HG02884 (cell line): ENCODE results near the gene LACC1.
A peak's percentile ranks its signal among the peaks of the same experiment; 100 is the strongest.

Source experiments
- ATAC-seq: cut with Tn5 transposase; IDR thresholded peaks from one replicate; pipeline ENCODE4 v1.9.1; 2021; ENCODE audit warnings: mild to moderate bottlenecking, moderate library complexity; ENCODE audit not compliant: unreplicated experiment

The LACC1 gene

DNA sequence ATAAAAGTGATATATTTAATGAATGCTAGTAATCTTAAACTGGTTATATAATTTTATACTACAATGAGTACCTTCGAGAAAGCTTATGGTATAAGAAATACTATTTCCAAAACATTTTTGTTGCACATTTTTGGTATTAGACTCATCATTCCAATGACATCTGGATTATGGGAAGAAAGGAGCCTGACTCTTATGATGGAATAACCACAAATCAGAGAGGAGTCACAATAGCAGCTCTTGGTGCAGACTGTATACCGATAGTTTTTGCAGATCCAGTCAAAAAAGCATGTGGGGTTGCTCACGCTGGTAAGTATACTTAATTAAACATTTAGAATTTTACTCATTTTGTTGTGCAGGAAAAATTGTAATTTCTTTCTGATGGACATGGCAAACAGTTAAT lies 3.9 kb downstream of the LACC1 start:
- ATAC-seq, result no peak

DNA sequence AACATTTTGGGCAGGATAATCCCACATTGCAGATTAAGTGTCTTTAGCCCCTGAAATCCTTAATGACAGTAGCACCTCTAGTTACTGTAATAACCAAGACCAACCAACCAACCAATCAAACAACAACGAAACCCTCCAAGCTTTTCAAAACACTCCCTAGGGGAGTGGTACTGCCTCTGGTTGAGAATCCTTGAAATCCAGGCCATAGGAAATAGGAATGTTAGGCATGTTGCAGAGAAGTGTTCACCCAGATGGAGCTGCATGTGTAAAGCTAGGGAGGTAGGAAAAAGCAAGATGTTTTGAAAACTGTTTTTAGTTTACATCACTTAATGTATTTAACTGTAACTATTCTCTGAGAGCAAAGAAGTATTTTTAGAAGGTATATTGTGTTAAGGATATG lies 4.5 kb downstream of the LACC1 start:
- no peak for ATAC-seq

DNA sequence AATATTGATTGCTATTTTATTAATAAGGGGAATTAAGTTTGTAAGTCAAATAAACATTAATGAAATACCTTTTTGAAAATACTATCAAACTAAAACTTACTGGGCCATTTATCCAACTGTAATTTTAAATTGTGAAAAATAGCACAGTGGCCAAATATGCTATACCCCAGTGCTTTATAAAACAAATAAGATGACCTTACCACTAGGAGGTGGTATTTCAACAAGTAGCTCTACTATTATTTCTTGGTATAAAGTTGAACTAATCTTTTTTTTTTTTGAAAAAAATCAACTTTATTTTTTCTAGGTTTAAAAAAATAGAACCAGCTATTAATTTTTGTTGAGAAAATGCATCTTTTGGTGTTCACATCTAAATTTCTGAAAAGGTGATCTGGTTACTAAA lies 14.7 kb downstream of the LACC1 start:
- no peak for ATAC-seq

DNA sequence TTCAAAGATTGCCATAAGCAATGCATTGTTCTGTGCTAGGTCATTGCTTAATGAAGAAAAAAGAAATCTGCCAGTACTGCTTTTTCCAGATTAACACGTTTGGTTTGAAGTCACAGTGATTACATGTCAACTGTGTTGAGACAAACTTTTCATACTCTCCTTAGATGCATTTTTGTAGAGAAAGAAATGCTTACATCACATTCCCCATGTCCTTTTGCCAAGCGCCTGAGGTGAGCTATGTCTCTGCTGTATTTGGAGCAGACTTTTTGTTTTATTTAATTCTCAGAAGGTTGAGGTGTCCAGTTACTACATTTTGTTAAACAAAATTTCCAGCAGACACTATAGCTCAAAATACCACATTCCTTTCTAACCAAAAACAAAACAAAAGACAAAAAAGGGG lies 16.2 kb downstream of the LACC1 start:
- no peak for ATAC-seq

DNA sequence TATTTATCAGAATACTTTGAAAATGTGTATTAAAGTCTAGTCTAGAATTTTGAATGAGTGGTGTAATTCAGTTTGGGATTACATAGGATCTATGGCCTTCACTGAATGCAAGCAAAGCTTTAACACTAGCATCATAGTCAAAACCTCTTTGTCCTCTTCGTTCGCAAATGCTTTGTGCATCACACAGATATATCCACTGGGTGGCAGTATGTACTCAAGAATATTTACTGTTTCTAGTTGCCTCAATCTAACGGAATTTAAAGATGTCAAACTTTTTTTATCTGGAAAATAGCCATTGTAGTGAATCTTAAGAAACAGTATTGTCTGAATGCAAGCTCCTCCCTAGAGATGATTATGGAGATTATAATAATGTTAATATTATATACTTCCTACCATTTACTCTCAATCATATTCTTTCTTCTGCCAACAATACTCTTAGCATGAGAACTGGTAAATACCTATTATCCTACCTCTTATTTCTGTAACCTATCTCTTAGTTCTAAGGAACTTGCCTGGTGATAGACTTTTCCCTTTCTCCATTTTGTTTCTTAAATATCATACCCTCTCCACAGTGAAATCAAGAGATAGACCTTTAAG lies 25.8 kb downstream of the LACC1 start:
- ATAC-seq, result no peak

DNA sequence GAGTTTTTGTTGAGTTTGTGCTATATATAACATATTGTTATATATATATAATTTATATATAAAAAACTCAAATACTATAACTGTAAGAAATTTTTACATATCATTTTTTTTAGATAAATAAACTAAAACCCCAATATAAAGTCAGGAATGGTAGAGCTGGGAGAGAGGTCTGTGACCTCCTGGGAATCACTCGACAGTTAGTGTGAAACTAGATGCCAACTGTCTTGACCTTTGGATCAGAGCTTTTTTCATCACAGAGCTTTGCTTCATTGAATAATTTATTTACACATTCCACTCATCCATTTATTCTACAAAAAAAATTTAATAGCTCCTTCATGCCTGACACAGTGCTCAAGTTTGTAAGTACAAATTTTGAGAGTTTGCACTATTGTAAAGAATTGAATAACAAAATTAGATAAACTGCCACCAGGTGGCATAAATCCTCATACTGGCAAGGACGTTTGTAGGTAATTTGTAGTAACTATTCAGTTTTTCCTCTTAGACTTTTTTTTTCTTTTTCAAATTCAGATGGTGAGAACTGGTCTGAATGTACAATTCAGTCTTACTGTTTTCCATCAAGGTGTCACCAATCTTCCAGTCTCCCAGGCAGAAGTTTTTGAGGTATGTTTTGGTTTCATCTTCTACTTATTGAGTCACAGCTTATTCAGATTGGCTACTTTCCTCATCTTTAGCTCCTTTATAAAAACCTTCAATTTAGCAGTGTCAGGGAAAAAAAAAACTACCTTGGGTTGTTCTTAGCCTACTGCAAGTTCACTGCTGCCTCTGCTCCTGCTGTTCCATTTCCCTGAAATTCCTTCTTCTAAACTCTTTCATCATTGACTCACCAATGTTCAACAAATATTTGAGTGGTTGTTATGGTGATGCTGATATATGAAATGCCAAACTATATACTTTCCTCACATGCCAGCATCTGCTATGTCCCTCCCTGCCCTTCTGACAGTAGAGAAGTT lies 28.7 kb downstream of the LACC1 start:
- no peak for ATAC-seq

DNA sequence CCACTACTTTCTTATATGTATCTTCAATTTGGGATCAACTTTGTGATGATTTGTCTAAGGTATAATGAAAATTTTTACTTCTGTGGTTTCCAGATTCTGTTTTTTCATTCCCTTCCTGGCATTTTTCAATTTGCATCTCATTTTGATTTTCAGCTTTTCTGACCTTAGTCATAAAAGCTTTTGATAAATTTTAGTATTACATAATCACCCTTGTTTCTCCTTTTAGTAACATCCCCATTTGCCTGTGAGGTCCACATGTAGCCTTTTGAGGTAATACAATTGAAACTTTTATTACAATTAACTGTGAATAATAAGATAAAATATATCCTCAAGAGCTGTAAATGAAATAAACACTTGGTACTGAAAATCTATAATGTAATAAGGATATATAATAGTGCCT lies 31.2 kb downstream of the LACC1 start:
- no peak for ATAC-seq

DNA sequence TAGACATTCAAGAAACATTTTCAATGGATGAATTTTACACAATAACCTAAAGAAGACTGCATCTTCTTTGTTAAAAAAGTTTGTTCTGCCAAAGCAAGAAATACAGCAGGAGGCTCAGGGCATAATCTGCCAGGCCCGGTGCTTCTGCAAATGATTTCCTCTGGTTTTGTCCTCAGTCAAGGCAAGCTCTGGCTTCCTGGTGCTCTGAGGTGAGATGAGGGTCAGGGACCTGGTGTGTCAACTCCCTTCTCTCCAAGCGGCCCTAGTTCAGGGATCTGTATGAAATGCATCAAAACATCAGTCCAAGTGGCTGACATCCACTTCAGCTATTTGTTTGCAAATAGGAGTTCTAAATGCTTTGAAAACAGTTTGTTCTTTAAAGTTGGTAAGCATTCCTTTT lies 31.6 kb downstream of the LACC1 start:
- ATAC-seq, result no peak

DNA sequence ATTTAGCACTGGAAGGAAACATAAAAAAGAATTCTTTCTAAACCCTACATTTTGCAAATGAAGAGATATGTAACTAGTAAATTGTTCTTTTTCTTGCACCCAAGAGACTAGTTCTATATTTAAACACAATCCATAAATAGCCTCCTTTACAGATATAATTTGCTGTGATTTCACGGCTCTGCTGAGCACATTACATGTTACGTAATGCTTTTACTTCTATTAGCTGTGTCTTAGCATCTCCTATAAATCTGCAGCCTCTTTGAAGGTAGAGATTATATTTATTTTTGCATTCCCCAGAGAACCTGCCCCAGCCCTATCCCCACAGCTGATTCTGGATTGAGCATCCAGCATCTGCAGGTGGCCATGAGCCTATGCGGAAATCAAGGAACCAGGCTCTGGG lies 32.2 kb downstream of the LACC1 start:
- ATAC-seq, result no peak

DNA sequence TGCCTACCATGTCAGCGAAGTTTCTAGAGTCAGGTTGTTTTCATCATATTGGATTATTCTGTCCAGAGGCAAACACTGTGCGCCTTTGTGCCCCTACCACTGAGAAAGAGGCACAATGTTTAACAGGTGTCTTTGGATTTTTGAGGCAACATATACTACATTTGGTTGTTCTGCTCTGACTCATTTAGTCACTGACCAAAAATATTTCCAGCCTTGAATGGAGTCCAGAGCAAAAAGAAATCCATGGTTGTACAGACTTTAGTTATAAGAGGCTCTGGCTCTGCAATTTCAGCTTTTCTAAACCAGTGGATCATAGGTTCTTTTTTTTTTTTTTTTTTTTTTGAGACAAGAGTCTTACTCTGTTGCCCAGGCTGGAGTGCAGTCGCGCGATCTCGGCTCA lies 35.7 kb downstream of the LACC1 start:
- ATAC-seq, result no peak

DNA sequence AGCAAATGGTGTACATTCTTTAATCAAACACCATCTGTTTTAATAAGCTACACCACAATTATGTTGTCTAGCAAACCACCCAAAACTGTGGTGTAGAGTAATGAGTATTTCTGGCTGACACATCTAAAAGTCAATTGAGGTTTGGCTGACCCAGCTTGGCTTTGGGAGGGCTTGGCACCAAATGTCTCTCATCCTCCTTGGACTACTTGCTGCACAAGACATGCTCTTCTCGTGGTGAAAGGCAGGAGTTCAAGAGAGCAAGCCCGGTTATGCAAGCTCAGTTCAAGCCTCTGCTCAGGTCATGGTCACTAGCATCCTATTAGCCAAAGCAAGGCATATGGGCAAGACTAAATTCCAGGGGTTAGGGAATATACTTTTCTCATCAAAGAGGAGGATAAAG lies 37.1 kb downstream of the LACC1 start:
- ATAC-seq, result no peak

DNA sequence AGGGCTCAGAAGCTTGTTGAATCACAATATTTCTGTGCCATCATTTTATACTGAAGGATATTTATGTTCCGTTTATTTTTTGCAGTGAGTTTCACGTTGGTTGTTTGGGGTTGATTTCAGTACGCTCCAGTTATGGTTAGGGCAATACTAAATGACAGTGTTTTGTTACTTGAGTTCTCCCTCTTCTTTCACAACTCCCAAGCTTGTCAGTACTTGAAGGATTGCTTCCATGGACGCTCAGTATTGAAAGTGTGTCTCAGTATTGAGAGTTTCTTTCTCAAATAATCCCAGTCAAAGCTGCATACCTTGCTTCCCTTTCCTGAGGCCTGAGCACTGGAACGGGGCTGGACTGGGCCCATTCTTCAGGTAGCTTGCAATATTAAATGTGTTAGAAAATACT lies 38.9 kb downstream of the LACC1 start:
- no peak for ATAC-seq

DNA sequence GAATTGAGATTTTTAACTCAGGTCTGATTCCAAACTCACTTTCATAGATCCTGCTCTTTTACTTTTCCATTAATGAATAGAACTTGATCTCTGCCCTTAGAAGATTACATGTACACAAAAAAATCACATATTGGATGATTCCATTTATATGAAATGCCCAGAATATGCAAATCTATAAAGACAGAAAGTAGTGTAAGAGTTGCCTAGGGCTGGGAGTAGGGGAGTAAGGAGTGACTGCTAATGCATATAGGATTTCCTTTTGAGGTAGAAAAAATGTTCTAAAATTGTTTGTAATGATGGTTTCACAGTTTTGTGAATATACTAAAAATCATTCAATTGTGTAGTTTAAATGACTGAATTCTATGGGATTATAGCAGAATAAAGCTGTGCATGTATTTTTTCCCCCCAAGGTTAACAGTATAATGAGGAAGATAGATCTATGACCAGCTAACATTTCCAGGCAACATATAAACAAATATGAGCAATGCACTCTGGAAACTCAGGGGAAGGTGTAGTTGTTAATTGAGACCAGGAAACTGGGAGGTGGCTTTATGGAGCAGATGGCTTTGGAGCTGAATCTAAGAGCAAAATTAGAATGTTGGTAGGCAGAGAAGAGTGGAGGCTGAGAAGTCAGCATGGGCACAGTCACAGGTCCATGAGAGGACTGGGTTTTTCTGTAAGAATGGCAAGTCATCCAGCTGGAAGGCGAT lies 41.4 kb downstream of the LACC1 start:
- ATAC-seq, result no peak

DNA sequence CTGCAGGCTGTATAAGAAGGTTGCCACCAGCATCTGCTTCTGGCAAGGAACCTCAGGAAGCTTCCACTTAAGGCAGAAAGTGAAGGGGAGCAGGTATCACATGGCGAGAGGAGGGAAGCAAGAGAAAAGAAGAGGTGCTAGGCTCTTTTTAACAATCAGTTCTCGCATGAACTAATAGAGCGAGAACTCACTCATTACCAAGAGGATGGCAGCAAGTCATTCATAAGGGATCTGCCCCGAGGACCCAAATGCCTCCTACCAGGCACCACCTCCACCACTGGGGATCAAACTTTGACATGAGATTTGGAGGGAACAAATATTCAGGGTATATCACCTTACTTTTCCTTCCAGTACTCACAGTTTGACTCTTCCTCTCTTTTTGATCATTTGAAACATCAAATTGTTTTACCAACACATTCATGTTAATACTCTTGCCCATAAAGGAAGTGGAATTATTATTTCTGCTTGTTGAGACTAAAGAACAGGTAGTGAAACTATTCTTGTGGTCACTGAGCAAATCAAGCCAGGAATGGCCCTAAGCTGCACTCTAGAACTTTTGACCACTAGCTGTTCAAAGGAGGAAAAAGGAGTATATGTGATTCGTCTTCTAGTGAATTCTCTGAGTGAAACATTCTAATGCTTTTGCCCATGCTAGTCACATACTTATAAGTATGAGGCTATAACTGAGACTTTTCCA lies 45.0 kb downstream of the LACC1 start:
- ATAC-seq, result peak; percentile 95

DNA sequence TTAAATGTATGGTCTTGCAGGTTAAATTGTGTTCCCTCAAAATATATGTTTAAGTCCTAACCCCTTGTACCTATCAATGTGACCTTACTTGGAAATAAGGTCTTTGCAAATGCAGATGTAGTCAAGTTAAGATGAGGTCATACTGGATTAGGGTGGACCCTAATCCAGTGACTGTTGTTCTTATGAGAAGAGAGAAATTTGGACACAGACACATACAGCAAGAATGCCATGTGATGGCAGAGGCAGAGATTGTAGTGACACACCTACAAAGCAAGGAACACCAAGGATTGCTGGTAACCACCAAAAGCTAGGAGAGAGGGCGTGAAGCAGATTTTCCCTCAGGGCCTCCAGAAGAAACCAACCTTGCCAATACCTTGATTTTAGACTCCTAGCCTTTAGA lies 50.2 kb downstream of the LACC1 start:
- no peak for ATAC-seq

DNA sequence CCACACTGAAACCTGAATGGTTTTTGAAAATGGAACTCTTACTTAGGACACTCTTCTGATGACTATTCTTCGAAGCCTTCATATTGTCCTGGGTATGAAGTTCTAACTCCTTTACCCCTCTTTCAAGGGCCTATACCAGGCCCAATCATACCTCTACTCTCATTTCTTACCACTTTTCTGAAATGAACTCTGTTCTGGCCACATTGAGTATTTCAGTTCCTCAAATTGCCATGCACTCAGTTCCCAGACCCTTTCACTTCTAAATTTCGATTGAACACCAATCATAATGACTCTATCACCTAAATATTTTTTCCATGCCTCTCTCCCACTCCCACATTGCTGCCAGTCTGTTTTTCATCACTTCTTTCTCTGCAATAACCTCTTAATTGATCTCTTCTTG lies 53.7 kb downstream of the LACC1 start:
- peak; percentile 100 for ATAC-seq

DNA sequence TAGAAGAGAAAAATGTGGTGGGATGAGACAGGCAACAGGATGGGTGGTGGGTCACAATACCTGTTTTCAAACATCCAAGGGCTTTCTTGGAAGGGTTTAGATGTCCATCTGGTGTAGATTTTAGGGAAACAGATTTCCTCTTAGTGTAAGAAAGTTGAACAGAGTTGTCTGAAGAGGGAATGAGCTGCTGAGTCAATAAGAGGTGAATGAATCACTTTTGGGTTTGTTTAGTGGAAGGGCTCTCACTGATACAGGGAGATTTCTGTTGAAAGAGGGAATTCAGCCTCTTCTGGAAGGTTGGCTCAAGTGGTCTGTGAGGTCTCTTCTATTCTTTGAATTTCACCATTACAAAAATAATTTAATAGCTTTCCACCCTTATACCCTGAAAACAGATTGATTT lies 54.6 kb downstream of the LACC1 start:
- no peak for ATAC-seq

DNA sequence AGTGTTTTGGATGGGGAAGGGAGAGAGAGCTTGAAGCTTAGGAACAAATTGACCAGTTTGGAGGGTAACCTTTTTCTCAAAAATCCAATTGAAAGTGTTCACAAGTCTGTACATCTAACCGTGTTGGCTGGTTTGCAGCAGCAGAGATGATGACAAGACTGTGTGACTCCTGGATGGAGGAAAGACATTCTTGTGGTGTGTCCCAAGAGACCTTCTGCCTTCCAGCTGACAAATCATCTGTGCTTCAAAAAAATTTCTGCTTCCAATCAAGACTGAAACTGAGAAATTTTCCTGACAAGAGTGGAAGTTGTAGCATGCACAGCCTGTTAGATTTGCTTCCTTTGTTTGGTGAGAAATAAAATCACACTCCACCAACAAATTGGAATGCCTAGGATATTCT lies 56.2 kb downstream of the LACC1 start:
- no peak for ATAC-seq

DNA sequence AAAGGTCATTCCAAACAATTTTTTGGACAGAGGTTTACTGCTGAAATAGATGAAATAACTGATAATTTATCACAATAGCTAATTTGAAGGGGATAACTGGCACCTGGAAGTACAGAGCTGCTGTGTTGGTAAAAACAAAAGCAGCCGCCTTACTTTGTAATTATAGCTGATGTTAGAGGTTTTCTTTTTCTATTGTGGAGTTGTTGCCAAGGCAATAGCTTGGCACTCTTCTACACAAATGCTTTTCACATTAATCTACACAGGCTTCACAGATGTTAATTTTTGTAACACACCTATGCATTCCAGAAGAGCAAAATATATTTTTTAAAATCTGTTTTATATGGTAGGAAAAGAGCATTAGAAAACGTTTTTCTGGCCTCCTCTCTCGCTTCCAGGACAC lies 56.9 kb downstream of the LACC1 start:
- ATAC-seq, result no peak

DNA sequence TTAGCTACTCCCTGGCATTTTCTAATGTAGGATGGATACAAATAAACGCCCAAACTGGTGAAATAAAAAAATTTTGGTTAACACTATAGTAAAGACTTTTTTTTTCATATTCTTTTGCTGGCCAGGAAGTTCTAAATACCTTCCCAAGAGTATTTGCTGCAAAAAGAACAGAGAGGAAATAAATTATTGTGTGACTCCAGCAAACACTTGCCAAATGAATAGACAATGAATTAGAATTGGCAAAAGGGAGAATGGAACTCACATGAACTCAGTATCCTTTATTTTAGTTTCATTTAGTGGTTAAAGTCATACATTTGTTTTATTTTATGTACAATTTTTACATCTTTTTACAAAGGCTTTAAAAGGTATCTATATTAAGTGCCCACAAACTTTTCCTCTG lies 58.1 kb downstream of the LACC1 start:
- ATAC-seq, result no peak

DNA sequence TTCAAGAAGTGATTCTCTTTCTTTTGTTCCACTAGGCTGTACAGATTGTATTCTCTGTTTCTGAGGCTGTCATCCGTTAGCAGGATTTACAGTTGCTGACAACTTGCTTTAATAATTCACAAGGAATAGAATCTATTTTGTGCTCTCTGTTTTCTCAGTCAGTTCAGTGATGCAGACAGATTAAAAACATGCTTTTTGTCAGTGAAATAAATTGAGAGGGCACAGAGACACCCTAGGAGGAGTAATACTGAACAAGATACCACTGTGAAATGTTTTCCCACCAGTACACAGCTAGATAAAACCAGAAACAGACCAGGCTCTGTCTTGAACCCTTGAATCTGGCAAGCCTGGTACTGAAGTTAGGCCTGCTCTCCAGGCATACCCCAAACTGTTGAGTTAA lies 58.7 kb downstream of the LACC1 start:
- ATAC-seq, result no peak
